ENCODE results near the gene MCM10. TPM values are rescaled to one million over a fixed set of nuclear protein-coding genes. Genes with fewer than 3 reads are reported as not detected.
"Not testable (repeated sequence)": the region's sequence is repeated elsewhere in the genome, so short reads cannot be mapped to it uniquely, and the experiment has no call there.

Gene MCM10
- total RNA-seq, 1 experiment from 2014 or later, result 43.1 TPM

DNA sequence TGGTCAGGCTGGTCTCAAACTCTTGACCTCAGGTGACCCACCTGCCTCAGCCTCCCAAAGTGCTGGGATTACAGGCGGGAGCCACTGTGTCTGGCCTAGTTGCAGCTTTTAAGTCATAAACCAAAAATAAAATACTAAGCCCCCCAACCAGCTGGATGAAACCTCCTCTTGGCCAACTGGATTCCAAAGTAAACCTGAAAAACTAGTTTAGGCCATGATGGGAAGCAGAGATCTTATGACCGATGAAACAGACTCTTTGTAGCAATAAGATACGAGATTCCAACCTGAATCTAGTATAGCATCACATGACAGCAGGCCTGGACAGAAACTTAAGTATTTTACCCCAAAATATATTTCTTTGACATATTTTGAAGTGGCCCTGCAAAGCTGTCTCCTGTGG, 9.1 kb upstream of the MCM10 start:
- no peak for ATAC-seq
- RAD21 ChIA-PET (ENCODE audit: low non-redundant PET in 1 of 2, low total read pairs in 2 of 2, uncharacterized antibody in 2 of 2, unreplicated experiment in 2 of 2), result no interaction called here
- CTCF ChIA-PET, result no interaction called here

DNA sequence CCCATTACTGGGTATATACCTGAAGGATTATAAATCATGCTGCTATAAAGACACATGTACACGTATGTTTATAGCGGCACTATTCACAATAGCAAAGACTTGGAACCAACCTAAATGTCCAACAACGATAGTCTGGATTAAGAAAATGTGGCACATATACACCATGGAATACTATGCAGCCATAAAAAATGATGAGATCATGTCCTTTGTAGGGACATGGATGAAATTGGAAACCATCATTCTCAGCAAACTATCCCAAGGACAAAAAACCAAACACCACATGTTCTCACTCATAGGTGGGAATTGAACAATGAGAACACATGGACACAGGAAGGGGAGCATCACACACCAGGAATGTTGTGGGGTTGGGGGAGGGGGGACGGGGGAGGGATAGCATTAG, 5.5 kb upstream of the MCM10 start:
- H4K20me1 ChIP-seq (ENCODE audit: insufficient read depth); H3K4me2 ChIP-seq (ENCODE audit: low read length); POLR2A ChIA-PET; H3K79me2 ChIP-seq (ENCODE audit: insufficient read depth, low read length); H3K4me1 ChIP-seq (ENCODE audit: control insufficient read depth in 1 of 2, insufficient read depth in 2 of 2, low read length in 2 of 2); RAD21 ChIA-PET (ENCODE audit: low non-redundant PET in 1 of 2, low total read pairs in 2 of 2, uncharacterized antibody in 2 of 2, unreplicated experiment in 2 of 2); intact Hi-C loops (cut with micrococcal nuclease); H3K4me3 ChIP-seq (replicated peaks in 1 of 2; ENCODE audit: low read depth in 1 of 2, low read length in 2 of 2); H3K9me2 ChIP-seq (ENCODE audit: insufficient read depth); DNase-seq (ENCODE audit: low read depth, low spot score); H3K27ac ChIP-seq (ENCODE audit: low read depth, low read length); H3K27me3 ChIP-seq (ENCODE audit: insufficient read depth, low read length); BruUV-seq (replicated peaks); H3K9ac ChIP-seq (ENCODE audit: low read length); H3K9me3 ChIP-seq (ENCODE audit: control insufficient read depth in 1 of 2, insufficient read depth in 1 of 2, low read depth in 1 of 2, low read length in 2 of 2); H2AFZ ChIP-seq (ENCODE audit: low read depth, low read length, poor library complexity, severe bottlenecking); CTCF ChIA-PET; ATAC-seq; H3K36me3 ChIP-seq (ENCODE audit: control insufficient read depth in 1 of 2, insufficient read depth in 2 of 2, low read length in 2 of 2): not testable (repeated sequence)

More for the DNA sequence above, 9.1 kb upstream of the MCM10 start:
- no peaks in the 10 kb centered on the region for H3K79me2 ChIP-seq (ENCODE audit: insufficient read depth, low read length)
- POLR2A ChIA-PET, result no interaction called here
- intact Hi-C loops (cut with micrococcal nuclease), result no loop called here
- TF ChIP-seq ELF1 (IDR thresholded peaks at IDR 0.05; ENCODE audit: borderline replicate concordance, low read depth) (no peak), CBX3 (IDR thresholded peaks at IDR 0.05; ENCODE audit: low read depth) (no peak), EZH2phosphoT487 (IDR thresholded peaks at IDR 0.05; ENCODE audit: borderline replicate concordance) (no peak), RAD21 (IDR thresholded peaks at IDR 0.05; ENCODE audit: low read depth) (no peak), EGR1 (IDR thresholded peaks at IDR 0.05; ENCODE audit: low read depth) (no peak), SRF (IDR thresholded peaks at IDR 0.05; ENCODE audit: low read depth) (no peak), JUND (IDR thresholded peaks at IDR 0.05) (no peak), YY1 (IDR thresholded peaks at IDR 0.05; ENCODE audit: extremely low read depth, insufficient replicate concordance, low read depth, low read length) (no peak), POLR2A (IDR thresholded peaks at IDR 0.05; ENCODE audit: borderline replicate concordance, extremely low read depth, insufficient read depth, insufficient read length) (no peak)
- TF ChIP-seq, protein P1, sequence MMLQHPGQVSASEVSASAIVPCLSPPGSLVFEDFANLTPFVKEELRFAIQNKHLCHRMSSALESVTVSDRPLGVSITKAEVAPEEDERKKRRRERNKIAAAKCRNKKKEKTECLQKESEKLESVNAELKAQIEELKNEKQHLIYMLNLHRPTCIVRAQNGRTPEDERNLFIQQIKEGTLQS (IDR thresholded peaks at IDR 0.05), result no peak
- TF ChIP-seq, protein P2, sequence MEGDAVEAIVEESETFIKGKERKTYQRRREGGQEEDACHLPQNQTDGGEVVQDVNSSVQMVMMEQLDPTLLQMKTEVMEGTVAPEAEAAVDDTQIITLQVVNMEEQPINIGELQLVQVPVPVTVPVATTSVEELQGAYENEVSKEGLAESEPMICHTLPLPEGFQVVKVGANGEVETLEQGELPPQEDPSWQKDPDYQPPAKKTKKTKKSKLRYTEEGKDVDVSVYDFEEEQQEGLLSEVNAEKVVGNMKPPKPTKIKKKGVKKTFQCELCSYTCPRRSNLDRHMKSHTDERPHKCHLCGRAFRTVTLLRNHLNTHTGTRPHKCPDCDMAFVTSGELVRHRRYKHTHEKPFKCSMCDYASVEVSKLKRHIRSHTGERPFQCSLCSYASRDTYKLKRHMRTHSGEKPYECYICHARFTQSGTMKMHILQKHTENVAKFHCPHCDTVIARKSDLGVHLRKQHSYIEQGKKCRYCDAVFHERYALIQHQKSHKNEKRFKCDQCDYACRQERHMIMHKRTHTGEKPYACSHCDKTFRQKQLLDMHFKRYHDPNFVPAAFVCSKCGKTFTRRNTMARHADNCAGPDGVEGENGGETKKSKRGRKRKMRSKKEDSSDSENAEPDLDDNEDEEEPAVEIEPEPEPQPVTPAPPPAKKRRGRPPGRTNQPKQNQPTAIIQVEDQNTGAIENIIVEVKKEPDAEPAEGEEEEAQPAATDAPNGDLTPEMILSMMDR (IDR thresholded peaks at IDR 0.05 in 2 of 3, conservative IDR thresholded peaks at IDR 0.05 in 1 of 3; ENCODE audit: borderline replicate concordance in 1 of 3, insufficient read depth in 1 of 3, low read depth in 2 of 3, low read length in 2 of 3), result no peak
- H3K27ac ChIP-seq (ENCODE audit: low read depth, low read length), result no peak overlapping the region
- no peak overlapping the region for H3K9ac ChIP-seq (ENCODE audit: low read length)
- no peaks in the 10 kb centered on the region for H3K27me3 ChIP-seq (ENCODE audit: insufficient read depth, low read length)
- no peak overlapping the region for H3K4me2 ChIP-seq (ENCODE audit: low read length)
- no peaks in the 10 kb centered on the region for H4K20me1 ChIP-seq (ENCODE audit: insufficient read depth)
- peaks cover 4 to 10% of the 10 kb centered on the region in 2 experiments; a peak in 3 of 4 replicates for H3K4me1 ChIP-seq (ENCODE audit: control insufficient read depth in 1 of 2, insufficient read depth in 2 of 2, low read length in 2 of 2)
- no peaks in the 10 kb centered on the region for H3K9me2 ChIP-seq (ENCODE audit: insufficient read depth)
- no peak overlapping the region for H3K4me3 ChIP-seq (replicated peaks in 1 of 2; ENCODE audit: low read depth in 1 of 2, low read length in 2 of 2)
- DNase-seq (ENCODE audit: low read depth, low spot score), result no peak
- no peak overlapping the region for H2AFZ ChIP-seq (ENCODE audit: low read depth, low read length, poor library complexity, severe bottlenecking)
- no TSS peak for BruUV-seq (replicated peaks)
- H3K36me3 ChIP-seq (ENCODE audit: control insufficient read depth in 1 of 2, insufficient read depth in 2 of 2, low read length in 2 of 2), result no peaks in the 10 kb centered on the region
- no peaks in the 10 kb centered on the region for H3K9me3 ChIP-seq (ENCODE audit: control insufficient read depth in 1 of 2, insufficient read depth in 1 of 2, low read depth in 1 of 2, low read length in 2 of 2)

Measured in HCT116 (cell line).